HL-60 (cell line): ENCODE results near the gene FAM219A.

Experiments used
- CTCF ChIP-seq: IDR thresholded peaks from one replicate; pipeline ENCODE4 v1.5.1; 2011; ENCODE audit warnings: low read length, control low read depth, inconsistent platforms; ENCODE audit not compliant: insufficient read depth
- GABPA ChIP-seq: IDR thresholded peaks from 2 replicates; pipeline ENCODE4 v1.6.1; 2012; ENCODE audit warnings: low read depth
- POLR2AphosphoS5 ChIP-seq: IDR thresholded peaks from 2 replicates; pipeline ENCODE4 v1.6.1; 2012; ENCODE audit warnings: low read depth
- REST ChIP-seq: IDR thresholded peaks from 2 replicates; pipeline ENCODE4 v1.6.1; 2012; ENCODE audit warnings: low read depth; ENCODE audit not compliant: insufficient replicate concordance
- SPI1 ChIP-seq: IDR thresholded peaks from 2 replicates; pipeline ENCODE4 v1.6.1; 2012; ENCODE audit warnings: low read depth, mild to moderate bottlenecking, borderline replicate concordance

- TF ChIP-seq CTCF (no peak), POLR2AphosphoS5 (no peak), GABPA (no peak), REST (no peak), SPI1 (no peak)
Measured at GRCh38 chr9:34392511-34392910, 65.9 kb downstream of the FAM219A start.
